Skeletal muscle satellite cell (primary cell): ENCODE data around the gene PTPRU.

ENCODE experiments used
- H3K27me3 ChIP-seq: 2 replicates; pipeline ENCODE4 v1.7.0; 2013; ENCODE audit warnings: low read length; ENCODE audit not compliant: control insufficient read depth, insufficient read depth
- H3K36me3 ChIP-seq: 2 replicates; pipeline ENCODE4 v1.7.0; 2013; ENCODE audit warnings: mild to moderate bottlenecking, control low read depth, low read length; ENCODE audit not compliant: insufficient read depth
- H3K4me1 ChIP-seq: 2 replicates; pipeline ENCODE4 v1.7.0; 2013; ENCODE audit warnings: low read length; ENCODE audit not compliant: control insufficient read depth, insufficient read depth
- H3K4me2 ChIP-seq: 2 replicates; pipeline ENCODE4 v1.7.0; 2013; ENCODE audit warnings: mild to moderate bottlenecking, low read length
- H3K4me3 ChIP-seq: 2 replicates; pipeline ENCODE4 v1.7.0; 2013; ENCODE audit warnings: low read length
- H3K9ac ChIP-seq: 2 replicates; pipeline ENCODE4 v1.7.0; 2013; ENCODE audit warnings: mild to moderate bottlenecking, low read depth, low read length, moderate library complexity
- H3K9me3 ChIP-seq: replicated peaks from 2 replicates; pipeline ENCODE4 v1.7.0; 2013; ENCODE audit warnings: mild to moderate bottlenecking, control low read depth, low read length

PTPRU gene

GRCh38 chr1:29352719-29353420, 116.5 kb downstream of the PTPRU start:
- Histone ChIP-seq H3K9me3 (no peaks in the 10 kb centered on the region), H3K4me3 (no peak overlapping the region), H3K36me3 (no peaks in the 10 kb centered on the region), H3K9ac (no peak overlapping the region), H3K27me3 (peaks cover 12% of the 10 kb centered on the region), H3K4me1 (no peaks in the 10 kb centered on the region), H3K4me2 (no peak overlapping the region)

GRCh38 chr1:29354511-29355098, 118.3 kb downstream of the PTPRU start:
- H3K4me1 ChIP-seq, result no peaks in the 10 kb centered on the region
- no peak overlapping the region for H3K9ac ChIP-seq
- H3K4me3 ChIP-seq, result no peak overlapping the region
- no peak overlapping the region for H3K4me2 ChIP-seq
- no peaks in the 10 kb centered on the region for H3K9me3 ChIP-seq
- peaks cover 11% of the 10 kb centered on the region for H3K27me3 ChIP-seq
- H3K36me3 ChIP-seq, result no peaks in the 10 kb centered on the region

GRCh38 chr1:29355375-29355774, 119.1 kb downstream of the PTPRU start:
- no peaks in the 10 kb centered on the region for H3K36me3 ChIP-seq
- no peak overlapping the region for H3K9ac ChIP-seq
- peaks cover 9% of the 10 kb centered on the region for H3K27me3 ChIP-seq
- no peak overlapping the region for H3K4me2 ChIP-seq
- no peaks in the 10 kb centered on the region for H3K9me3 ChIP-seq
- H3K4me3 ChIP-seq, result no peak overlapping the region
- no peaks in the 10 kb centered on the region for H3K4me1 ChIP-seq

DNA sequence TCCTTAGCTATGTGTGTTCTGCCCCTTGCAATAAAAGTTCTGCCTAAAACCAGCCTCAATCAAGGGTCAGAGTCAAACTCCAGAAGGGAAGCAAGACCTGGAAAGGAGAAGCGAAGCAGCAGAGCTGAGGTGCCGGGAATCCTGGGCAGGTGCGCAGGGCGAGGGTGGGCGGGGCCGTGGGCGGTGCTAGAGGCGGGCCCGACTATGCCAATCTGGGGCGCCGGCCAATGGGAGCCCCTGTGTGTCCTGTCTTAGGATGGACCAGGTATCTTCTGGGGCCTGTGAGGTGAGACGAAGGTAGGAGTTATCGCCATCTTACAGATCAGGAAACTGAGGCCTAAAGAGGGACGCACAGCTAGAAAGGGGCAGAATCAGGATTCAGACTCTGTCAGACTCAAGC, 120.3 kb downstream of the PTPRU start:
- Histone ChIP-seq H3K36me3 (no peaks in the 10 kb centered on the region), H3K9me3 (no peaks in the 10 kb centered on the region)

GRCh38 chr1:29357452-29357851, 121.1 kb downstream of the PTPRU start:
- Histone ChIP-seq H3K4me2 (no peak overlapping the region), H3K9me3 (no peaks in the 10 kb centered on the region), H3K27me3 (peaks cover 9% of the 10 kb centered on the region)

More for the DNA sequence above, 120.3 kb downstream of the PTPRU start:
- Histone ChIP-seq H3K4me2 (no peak overlapping the region), H3K4me3 (no peak overlapping the region), H3K4me1 (no peaks in the 10 kb centered on the region), H3K9ac (no peak overlapping the region), H3K27me3 (peaks cover 12% of the 10 kb centered on the region)

DNA sequence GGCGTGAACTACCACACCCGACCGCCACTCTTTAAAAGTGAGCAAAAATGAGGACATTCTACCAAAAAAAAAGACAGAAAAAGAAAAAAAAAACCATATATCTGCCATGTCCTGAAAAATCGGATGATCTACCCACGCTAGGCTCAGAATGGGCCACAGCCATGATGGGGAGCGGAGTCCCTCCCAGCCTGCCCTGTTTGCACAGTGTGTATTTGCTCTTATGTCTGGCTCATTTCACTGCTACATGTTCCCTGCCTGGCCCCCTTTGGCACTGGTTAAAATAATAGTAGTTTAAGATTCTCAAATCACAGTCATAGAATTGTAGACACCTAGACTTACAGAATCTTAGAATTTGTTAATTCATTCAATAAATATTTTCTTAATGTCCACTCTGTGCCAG, 121.9 kb downstream of the PTPRU start:
- Histone ChIP-seq H3K9me3 (no peaks in the 10 kb centered on the region), H3K4me2 (no peak overlapping the region), H3K27me3 (peaks cover 5% of the 10 kb centered on the region), H3K36me3 (no peaks in the 10 kb centered on the region), H3K4me3 (no peak overlapping the region), H3K4me1 (no peaks in the 10 kb centered on the region), H3K9ac (no peak overlapping the region)

More at GRCh38 chr1:29357452-29357851, 121.1 kb downstream of the PTPRU start:
- Histone ChIP-seq H3K9ac (no peak overlapping the region), H3K4me3 (no peak overlapping the region), H3K36me3 (no peaks in the 10 kb centered on the region), H3K4me1 (no peaks in the 10 kb centered on the region)

- Histone ChIP-seq H3K4me1 (no peaks in the 10 kb centered on the region), H3K9ac (no peak overlapping the region), H3K27me3 (peaks cover 3% of the 10 kb centered on the region), H3K4me2 (no peak overlapping the region), H3K36me3 (no peaks in the 10 kb centered on the region), H3K9me3 (no peaks in the 10 kb centered on the region), H3K4me3 (no peak overlapping the region)
Measured at GRCh38 chr1:29360768-29361167, 124.4 kb downstream of the PTPRU start.

DNA sequence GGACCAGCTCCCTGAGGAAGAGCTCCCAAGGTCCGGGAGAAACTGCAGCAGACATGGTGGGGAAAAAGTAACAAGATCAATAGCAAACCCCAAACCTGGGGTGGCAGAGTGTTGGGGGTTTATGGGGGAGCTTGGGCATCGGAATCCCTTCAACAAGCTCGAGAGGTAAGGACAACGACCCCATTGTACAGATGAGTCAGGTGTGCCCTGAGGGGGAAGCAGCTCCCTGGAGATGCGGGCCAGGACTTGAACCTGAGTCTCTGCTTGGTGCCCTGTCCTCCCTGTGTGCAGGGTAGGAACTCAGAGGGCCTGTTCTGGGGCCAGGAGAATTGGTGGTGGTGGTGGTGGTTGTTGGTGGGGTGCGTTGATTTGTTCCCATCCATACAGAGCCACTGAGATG, 125.4 kb downstream of the PTPRU start:
- Histone ChIP-seq H3K9ac (no peak overlapping the region), H3K4me1 (no peaks in the 10 kb centered on the region), H3K4me2 (no peak overlapping the region), H3K4me3 (no peak overlapping the region), H3K36me3 (no peaks in the 10 kb centered on the region), H3K27me3 (peaks cover 3% of the 10 kb centered on the region), H3K9me3 (no peaks in the 10 kb centered on the region)

DNA sequence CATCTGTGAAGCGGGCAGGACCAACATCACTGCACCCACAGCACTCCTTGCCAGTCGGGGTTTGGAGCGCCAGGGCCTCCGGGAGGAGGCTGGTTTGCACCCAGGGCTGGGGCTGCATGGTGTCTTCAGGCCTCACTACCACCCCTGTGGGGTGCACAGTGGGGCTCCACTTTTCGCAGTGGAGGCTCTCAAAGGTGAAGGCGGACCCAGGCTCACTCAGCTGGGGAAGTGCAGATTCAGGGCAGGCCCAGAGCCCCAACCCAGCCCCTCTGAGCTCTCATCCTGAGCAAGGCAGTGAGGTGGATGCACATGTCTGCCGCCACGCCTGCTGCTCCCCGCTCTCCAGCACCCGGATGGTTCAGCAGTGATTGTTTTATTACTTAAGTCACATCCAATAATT, 125.8 kb downstream of the PTPRU start:
- H3K9me3 ChIP-seq, result no peaks in the 10 kb centered on the region
- no peaks in the 10 kb centered on the region for H3K36me3 ChIP-seq
- no peaks in the 10 kb centered on the region for H3K4me1 ChIP-seq
- no peak overlapping the region for H3K9ac ChIP-seq
- H3K27me3 ChIP-seq, result peaks cover 3% of the 10 kb centered on the region
- no peak overlapping the region for H3K4me2 ChIP-seq
- no peak overlapping the region for H3K4me3 ChIP-seq

DNA sequence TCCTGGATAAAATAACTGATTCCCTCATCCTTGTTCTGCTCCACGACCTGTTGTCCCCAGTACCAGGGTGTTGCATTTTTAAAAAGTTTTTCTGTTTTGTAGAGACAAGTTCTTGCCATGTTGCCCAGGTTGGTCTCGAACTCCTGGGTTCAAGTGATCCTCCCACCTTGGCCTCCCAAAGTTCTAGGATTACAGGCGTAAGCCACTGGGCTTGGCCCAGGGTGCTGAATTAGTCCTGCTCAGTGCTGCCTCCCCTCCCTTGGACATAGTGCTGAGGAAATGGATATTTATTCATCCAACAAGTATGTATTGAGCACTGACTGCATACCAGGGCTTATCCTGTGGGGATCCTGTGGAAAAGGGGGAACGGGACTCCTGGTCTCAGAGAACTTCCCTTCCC, 126.4 kb downstream of the PTPRU start:
- Histone ChIP-seq H3K4me3 (no peak overlapping the region), H3K9ac (no peak overlapping the region), H3K27me3 (peaks cover 3% of the 10 kb centered on the region), H3K4me2 (no peak overlapping the region), H3K36me3 (no peaks in the 10 kb centered on the region), H3K4me1 (no peaks in the 10 kb centered on the region), H3K9me3 (no peaks in the 10 kb centered on the region)

- Histone ChIP-seq H3K4me1 (no peaks in the 10 kb centered on the region), H3K9me3 (no peaks in the 10 kb centered on the region), H3K4me2 (no peak overlapping the region), H3K4me3 (no peak overlapping the region), H3K27me3 (peaks cover 3% of the 10 kb centered on the region), H3K36me3 (no peaks in the 10 kb centered on the region), H3K9ac (no peak overlapping the region)
Measured at GRCh38 chr1:29363536-29363935, 127.2 kb downstream of the PTPRU start.

GRCh38 chr1:29364101-29364678, 127.9 kb downstream of the PTPRU start:
- Histone ChIP-seq H3K4me1 (no peaks in the 10 kb centered on the region), H3K9me3 (no peaks in the 10 kb centered on the region), H3K36me3 (no peaks in the 10 kb centered on the region), H3K27me3 (peaks cover 3% of the 10 kb centered on the region), H3K4me2 (no peak overlapping the region), H3K4me3 (no peak overlapping the region), H3K9ac (no peak overlapping the region)
